Measurements from ENCODE around the gene LMNTD1.
"Not testable (repeated sequence)": the region's sequence is repeated elsewhere in the genome, so short reads cannot be mapped to it uniquely, and the experiment has no call there.

LMNTD1 gene

DNA sequence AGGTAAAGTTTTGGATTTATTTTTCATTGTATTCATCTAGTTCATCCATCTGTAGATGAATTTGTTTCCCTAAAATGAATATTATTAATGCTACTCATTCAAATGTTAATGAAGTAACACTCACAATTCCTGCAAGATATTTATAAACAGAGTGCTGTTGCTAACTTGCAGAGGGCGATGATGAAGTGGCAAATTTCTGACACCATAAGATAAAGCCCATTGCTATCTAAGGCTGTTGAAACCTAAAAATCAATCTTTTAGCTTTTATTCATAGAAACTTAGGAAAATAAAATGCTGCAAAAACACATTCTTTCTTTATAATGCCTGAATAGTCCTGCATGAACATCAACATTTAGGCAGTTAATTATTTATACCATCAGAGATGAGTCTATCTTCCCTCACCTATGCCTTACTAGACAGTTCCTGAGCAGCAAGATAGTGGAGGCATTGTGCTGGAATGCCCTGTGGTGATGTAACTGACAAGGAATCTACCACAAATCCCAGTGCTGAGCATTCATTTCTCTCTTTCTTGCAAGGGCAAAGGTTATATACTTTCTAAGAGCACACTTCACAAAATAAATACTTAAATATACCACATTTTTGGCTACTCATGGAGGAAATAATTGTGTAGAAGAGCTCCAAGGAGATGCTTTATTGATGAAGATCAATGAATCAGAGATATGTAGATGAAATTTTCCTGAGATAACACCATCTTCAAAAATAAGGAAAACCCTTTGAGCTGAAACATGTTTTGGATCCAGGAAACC, 57.6 kb downstream of the LMNTD1 start:
- no peaks in the 10 kb centered on the region for H3K9me3 ChIP-seq (ENCODE audit: control insufficient read depth, low read length)
- no peak for DNase-seq
- H3K27me3 ChIP-seq (replicated peaks; ENCODE audit: control insufficient read depth, insufficient read depth, low read length, poor library complexity, severe bottlenecking): no peaks in the 10 kb centered on the region
- no peak overlapping the region for H3K27ac ChIP-seq (ENCODE audit: insufficient read depth, low read length, poor library complexity, severe bottlenecking)
- H3K4me1 ChIP-seq (ENCODE audit: control insufficient read depth, insufficient read depth, low read length, poor library complexity, severe bottlenecking): no peaks in the 10 kb centered on the region
- H3K4me3 ChIP-seq (ENCODE audit: insufficient read depth, low read depth, low read length, poor library complexity, severe bottlenecking): no peak overlapping the region
- H3K36me3 ChIP-seq (ENCODE audit: control insufficient read depth, insufficient read depth, low read length): no peaks in the 10 kb centered on the region

DNA sequence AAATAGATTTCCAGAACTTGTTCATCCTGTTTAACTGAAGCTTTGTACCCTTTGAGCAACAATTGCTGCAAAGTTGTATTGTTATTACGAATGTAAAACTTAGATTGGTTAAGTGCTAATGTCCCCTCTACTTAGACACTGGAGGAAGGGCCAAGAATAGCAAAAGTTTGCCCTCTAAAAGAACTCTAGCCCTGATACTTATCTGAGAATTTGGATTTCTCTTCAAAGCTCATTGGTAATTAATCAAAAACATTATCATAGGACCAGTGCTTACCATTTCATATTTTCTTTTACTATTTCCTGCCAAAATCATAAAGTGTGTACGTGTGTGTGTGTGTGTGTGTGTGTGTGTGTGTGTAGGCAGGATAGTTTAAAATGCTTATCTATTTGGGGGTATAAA, 58.2 kb downstream of the LMNTD1 start:
- no peak overlapping the region for H3K4me3 ChIP-seq (ENCODE audit: insufficient read depth, low read depth, low read length, poor library complexity, severe bottlenecking)
- no peaks in the 10 kb centered on the region for H3K9me3 ChIP-seq (ENCODE audit: control insufficient read depth, low read length)
- H3K27ac ChIP-seq (ENCODE audit: insufficient read depth, low read length, poor library complexity, severe bottlenecking): no peak overlapping the region
- no peaks in the 10 kb centered on the region for H3K27me3 ChIP-seq (replicated peaks; ENCODE audit: control insufficient read depth, insufficient read depth, low read length, poor library complexity, severe bottlenecking)
- no peaks in the 10 kb centered on the region for H3K4me1 ChIP-seq (ENCODE audit: control insufficient read depth, insufficient read depth, low read length, poor library complexity, severe bottlenecking)
- no peak for DNase-seq
- H3K36me3 ChIP-seq (ENCODE audit: control insufficient read depth, insufficient read depth, low read length): no peaks in the 10 kb centered on the region

GRCh38 chr12:25493682-25494081, 59.4 kb downstream of the LMNTD1 start:
- no peak for DNase-seq
- no peaks in the 10 kb centered on the region for H3K4me1 ChIP-seq (ENCODE audit: control insufficient read depth, insufficient read depth, low read length, poor library complexity, severe bottlenecking)
- no peaks in the 10 kb centered on the region for H3K9me3 ChIP-seq (ENCODE audit: control insufficient read depth, low read length)
- no peaks in the 10 kb centered on the region for H3K27me3 ChIP-seq (replicated peaks; ENCODE audit: control insufficient read depth, insufficient read depth, low read length, poor library complexity, severe bottlenecking)
- no peak overlapping the region for H3K4me3 ChIP-seq (ENCODE audit: insufficient read depth, low read depth, low read length, poor library complexity, severe bottlenecking)
- H3K27ac ChIP-seq (ENCODE audit: insufficient read depth, low read length, poor library complexity, severe bottlenecking): no peak overlapping the region
- no peaks in the 10 kb centered on the region for H3K36me3 ChIP-seq (ENCODE audit: control insufficient read depth, insufficient read depth, low read length)

DNA sequence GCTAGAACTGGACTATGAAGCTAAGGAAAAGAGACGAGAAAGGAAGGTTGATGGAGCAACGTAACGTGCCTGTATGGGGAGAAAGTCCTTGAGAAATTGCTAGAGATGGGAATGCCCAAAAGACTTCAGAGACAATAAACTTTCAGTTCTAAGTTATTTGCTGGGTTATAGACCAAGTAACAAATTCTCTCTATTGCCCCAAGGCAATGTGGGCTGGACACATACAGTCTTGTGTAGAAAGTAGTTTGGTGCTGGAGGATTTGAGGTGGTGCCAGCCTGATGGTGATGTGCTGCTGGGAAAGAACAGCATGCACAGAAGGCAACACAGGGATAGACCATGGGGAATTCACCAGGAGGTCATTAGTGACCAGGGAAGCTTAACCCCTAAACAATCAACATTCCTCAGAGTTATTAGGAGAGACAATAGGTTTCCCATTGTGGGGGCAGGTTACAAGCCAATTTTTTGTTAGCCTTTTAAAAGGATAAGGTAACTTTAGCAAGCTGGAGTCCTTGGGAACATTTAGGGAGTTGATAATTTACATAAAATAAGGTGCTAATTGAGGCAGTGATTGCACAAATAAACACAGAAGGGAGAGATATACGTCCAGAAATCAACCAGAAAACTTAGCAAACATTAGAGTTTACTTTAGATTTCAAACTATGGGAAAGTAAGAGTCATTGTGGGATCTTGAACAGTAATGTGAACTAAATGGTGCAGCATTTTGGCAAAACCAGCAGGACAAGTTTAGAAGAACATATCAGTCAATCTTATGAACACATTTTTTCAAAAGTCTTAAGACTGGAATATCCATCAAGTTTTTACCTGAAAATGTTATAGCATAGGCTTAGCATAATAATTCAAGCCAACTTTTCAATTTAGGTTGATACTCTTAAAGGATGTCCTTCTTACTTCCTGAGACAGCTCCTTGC, 61.4 kb downstream of the LMNTD1 start:
- H3K9me3 ChIP-seq (ENCODE audit: control insufficient read depth, low read length): no peaks in the 10 kb centered on the region
- no peak overlapping the region for H3K4me3 ChIP-seq (ENCODE audit: insufficient read depth, low read depth, low read length, poor library complexity, severe bottlenecking)
- H3K27ac ChIP-seq (ENCODE audit: insufficient read depth, low read length, poor library complexity, severe bottlenecking): no peak overlapping the region
- no peak for DNase-seq
- no peaks in the 10 kb centered on the region for H3K4me1 ChIP-seq (ENCODE audit: control insufficient read depth, insufficient read depth, low read length, poor library complexity, severe bottlenecking)
- no peaks in the 10 kb centered on the region for H3K36me3 ChIP-seq (ENCODE audit: control insufficient read depth, insufficient read depth, low read length)
- H3K27me3 ChIP-seq (replicated peaks; ENCODE audit: control insufficient read depth, insufficient read depth, low read length, poor library complexity, severe bottlenecking): no peaks in the 10 kb centered on the region

DNA sequence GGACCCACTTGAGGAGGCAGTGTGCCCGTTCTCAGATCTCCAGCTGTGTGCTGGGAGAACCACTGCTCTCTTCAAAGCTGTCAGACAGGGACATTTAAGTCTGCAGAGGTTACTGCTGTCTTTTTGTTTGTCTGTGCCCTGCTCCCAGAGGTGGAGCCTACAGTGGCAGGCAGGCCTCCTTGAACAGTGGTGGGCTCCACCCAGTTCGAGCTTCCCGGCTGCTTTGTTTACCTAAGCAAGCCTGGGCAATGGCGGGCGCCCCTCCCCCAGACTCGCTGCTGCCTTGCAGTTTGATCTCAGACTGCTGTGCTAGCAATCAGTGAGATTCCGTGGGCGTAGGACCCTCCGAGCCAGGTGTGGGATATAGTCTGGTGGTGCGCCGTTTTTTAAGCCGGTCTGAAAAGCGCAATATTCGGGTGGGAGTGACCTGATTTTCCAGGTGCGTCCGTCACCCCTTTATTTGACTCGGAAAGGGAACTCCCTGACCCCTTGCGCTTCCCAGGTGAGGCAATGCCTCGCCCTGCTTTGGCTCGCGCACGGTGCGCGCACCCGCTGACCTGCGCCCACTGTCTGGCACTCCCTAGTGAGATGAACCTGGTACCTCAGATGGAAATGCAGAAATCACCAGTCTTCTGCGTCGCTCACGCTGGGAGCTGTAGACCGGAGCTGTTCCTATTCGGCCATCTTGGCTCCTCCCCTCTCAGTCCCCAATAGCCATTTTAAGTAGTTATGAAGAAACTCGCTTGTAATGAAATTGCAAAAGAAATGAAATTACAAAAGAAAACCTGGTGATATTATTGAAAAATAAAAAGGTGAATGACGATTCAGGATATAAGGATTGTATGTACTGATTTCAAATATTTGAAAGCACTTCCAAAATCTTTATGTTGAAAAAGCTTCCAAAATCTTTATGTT, 63.9 kb downstream of the LMNTD1 start:
- H3K27me3 ChIP-seq (replicated peaks; ENCODE audit: control insufficient read depth, insufficient read depth, low read length, poor library complexity, severe bottlenecking); DNase-seq; H3K36me3 ChIP-seq (ENCODE audit: control insufficient read depth, insufficient read depth, low read length); H3K4me3 ChIP-seq (ENCODE audit: insufficient read depth, low read depth, low read length, poor library complexity, severe bottlenecking); H3K9me3 ChIP-seq (ENCODE audit: control insufficient read depth, low read length); H3K4me1 ChIP-seq (ENCODE audit: control insufficient read depth, insufficient read depth, low read length, poor library complexity, severe bottlenecking); H3K27ac ChIP-seq (ENCODE audit: insufficient read depth, low read length, poor library complexity, severe bottlenecking): not testable (repeated sequence)

DNA sequence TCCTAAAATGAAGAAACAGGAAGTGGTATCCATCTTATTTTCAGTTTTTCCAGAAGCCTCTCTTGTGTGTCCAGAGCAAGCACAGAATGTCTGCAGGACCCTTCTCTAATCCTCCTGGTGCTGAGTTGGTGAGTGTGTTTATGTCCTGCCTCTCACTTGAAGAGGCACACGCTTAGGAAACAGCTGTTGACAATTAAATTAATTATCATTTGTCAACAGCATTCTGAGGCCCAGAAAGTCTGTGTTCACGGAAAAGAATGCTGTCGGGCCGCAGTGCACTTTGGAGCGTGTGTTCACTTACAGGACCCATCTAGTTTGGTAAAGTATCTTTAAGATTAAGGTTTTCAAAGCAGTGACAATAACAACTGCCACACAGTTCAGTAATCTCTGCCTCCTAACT, 70.5 kb downstream of the LMNTD1 start:
- H3K27me3 ChIP-seq (replicated peaks; ENCODE audit: control insufficient read depth, insufficient read depth, low read length, poor library complexity, severe bottlenecking): no peaks in the 10 kb centered on the region
- DNase-seq: no peak
- H3K27ac ChIP-seq (ENCODE audit: insufficient read depth, low read length, poor library complexity, severe bottlenecking): no peak overlapping the region
- no peaks in the 10 kb centered on the region for H3K36me3 ChIP-seq (ENCODE audit: control insufficient read depth, insufficient read depth, low read length)
- H3K4me1 ChIP-seq (ENCODE audit: control insufficient read depth, insufficient read depth, low read length, poor library complexity, severe bottlenecking): no peaks in the 10 kb centered on the region
- H3K9me3 ChIP-seq (ENCODE audit: control insufficient read depth, low read length): no peaks in the 10 kb centered on the region
- no peak overlapping the region for H3K4me3 ChIP-seq (ENCODE audit: insufficient read depth, low read depth, low read length, poor library complexity, severe bottlenecking)

GRCh38 chr12:25480145-25480544, 72.9 kb downstream of the LMNTD1 start:
- H3K27me3 ChIP-seq (replicated peaks; ENCODE audit: control insufficient read depth, insufficient read depth, low read length, poor library complexity, severe bottlenecking): no peaks in the 10 kb centered on the region
- no peak for DNase-seq
- no peaks in the 10 kb centered on the region for H3K36me3 ChIP-seq (ENCODE audit: control insufficient read depth, insufficient read depth, low read length)
- no peak overlapping the region for H3K4me3 ChIP-seq (ENCODE audit: insufficient read depth, low read depth, low read length, poor library complexity, severe bottlenecking)
- no peak overlapping the region for H3K27ac ChIP-seq (ENCODE audit: insufficient read depth, low read length, poor library complexity, severe bottlenecking)
- no peaks in the 10 kb centered on the region for H3K9me3 ChIP-seq (ENCODE audit: control insufficient read depth, low read length)
- no peaks in the 10 kb centered on the region for H3K4me1 ChIP-seq (ENCODE audit: control insufficient read depth, insufficient read depth, low read length, poor library complexity, severe bottlenecking)

DNA sequence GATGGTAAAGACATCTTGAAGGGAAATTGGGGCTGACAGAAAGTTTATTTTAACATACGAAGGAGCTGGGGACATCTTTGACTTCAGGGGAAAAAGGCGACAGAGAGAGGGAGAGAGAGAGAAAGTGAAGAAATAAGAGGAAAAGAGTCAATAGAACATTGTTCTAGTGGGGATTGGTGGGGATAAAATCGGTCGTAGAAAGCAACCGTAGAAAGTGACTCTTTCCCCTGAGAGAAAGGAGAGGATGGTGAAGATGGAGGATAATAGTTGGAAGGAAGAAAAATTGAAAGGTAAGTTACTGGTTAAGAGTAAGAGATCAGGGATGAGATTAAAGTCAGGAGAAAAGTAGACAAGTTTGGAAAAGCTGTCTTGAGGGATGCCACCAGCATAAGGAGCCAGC, 75.9 kb downstream of the LMNTD1 start:
- no peaks in the 10 kb centered on the region for H3K9me3 ChIP-seq (ENCODE audit: control insufficient read depth, low read length)
- no peak for DNase-seq
- no peak overlapping the region for H3K4me3 ChIP-seq (ENCODE audit: insufficient read depth, low read depth, low read length, poor library complexity, severe bottlenecking)
- no peaks in the 10 kb centered on the region for H3K36me3 ChIP-seq (ENCODE audit: control insufficient read depth, insufficient read depth, low read length)
- H3K27me3 ChIP-seq (replicated peaks; ENCODE audit: control insufficient read depth, insufficient read depth, low read length, poor library complexity, severe bottlenecking): no peaks in the 10 kb centered on the region
- no peak overlapping the region for H3K27ac ChIP-seq (ENCODE audit: insufficient read depth, low read length, poor library complexity, severe bottlenecking)
- no peaks in the 10 kb centered on the region for H3K4me1 ChIP-seq (ENCODE audit: control insufficient read depth, insufficient read depth, low read length, poor library complexity, severe bottlenecking)

DNA sequence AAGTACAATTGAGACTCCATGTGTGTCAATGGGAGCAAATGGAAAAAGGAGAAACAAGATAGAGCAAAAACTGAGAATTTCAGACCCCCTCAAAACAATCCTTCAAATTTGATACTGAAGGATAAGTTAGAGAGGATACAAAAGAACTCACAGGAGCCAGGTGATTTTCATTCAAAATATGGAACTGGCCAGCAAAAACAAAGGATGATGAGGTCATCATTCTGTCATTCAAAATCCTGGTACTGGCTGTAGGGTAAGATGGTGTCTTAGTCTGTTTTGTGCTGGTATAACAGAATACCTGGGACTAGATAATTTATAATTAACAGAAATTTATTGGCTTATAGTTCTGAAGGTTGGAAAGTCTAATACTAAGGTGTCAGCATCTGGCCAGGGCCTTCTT, 80.6 kb downstream of the LMNTD1 start:
- no peak for DNase-seq
- no peaks in the 10 kb centered on the region for H3K4me1 ChIP-seq (ENCODE audit: control insufficient read depth, insufficient read depth, low read length, poor library complexity, severe bottlenecking)
- H3K27me3 ChIP-seq (replicated peaks; ENCODE audit: control insufficient read depth, insufficient read depth, low read length, poor library complexity, severe bottlenecking): no peaks in the 10 kb centered on the region
- no peaks in the 10 kb centered on the region for H3K36me3 ChIP-seq (ENCODE audit: control insufficient read depth, insufficient read depth, low read length)
- no peak overlapping the region for H3K27ac ChIP-seq (ENCODE audit: insufficient read depth, low read length, poor library complexity, severe bottlenecking)
- H3K4me3 ChIP-seq (ENCODE audit: insufficient read depth, low read depth, low read length, poor library complexity, severe bottlenecking): no peak overlapping the region
- H3K9me3 ChIP-seq (ENCODE audit: control insufficient read depth, low read length): no peaks in the 10 kb centered on the region
